Epithelial cell of proximal tubule (primary cell): ENCODE data around the gene MCFD2. TPM values are rescaled to one million over a fixed set of nuclear protein-coding genes. Genes with fewer than 3 reads are reported as not detected.

Experiments used
- DNase-seq: peaks from one replicate; pipeline ENCODE4 v3.0.0-alpha.2; 2011; ENCODE audit warnings: low read depth
- H3K4me3 ChIP-seq: 2 replicates; pipeline ENCODE4 v1.5.1; 2011; ENCODE audit warnings: low read depth, mild to moderate bottlenecking, low read length
- CTCF ChIP-seq: conservative IDR thresholded peaks from 2 replicates; pipeline ENCODE4 v1.5.1; 2012; ENCODE audit warnings: low read depth, mild to moderate bottlenecking, low read length
- total RNA-seq: library from RNA; depleted of rRNA; stranded (reverse); fragments of >200 nt; gene quantifications from 2 replicates; pipeline ENCODE4 v1.2.3, GENCODE V29; 2015

MCFD2 gene
- total RNA-seq, 1 donor from 2014 or later: 36.3 TPM

GRCh38 chr2:46958431-46959017 lies 42.9 kb upstream of the MCFD2 start:
- DNase-seq: no peak
- TF ChIP-seq CTCF: no peak
- no peak overlapping the region for H3K4me3 ChIP-seq

- H3K4me3 ChIP-seq: no peak overlapping the region
Measured at GRCh38 chr2:46956981-46957531, 41.5 kb upstream of the MCFD2 start.

GRCh38 chr2:46955764-46956163 lies 40.2 kb upstream of the MCFD2 start:
- no peak overlapping the region for H3K4me3 ChIP-seq
- TF ChIP-seq CTCF: no peak
- DNase-seq: no peak

More at GRCh38 chr2:46956981-46957531, 41.5 kb upstream of the MCFD2 start:
- no peak for TF ChIP-seq CTCF
- no peak for DNase-seq

- TF ChIP-seq CTCF: no peak
- DNase-seq: peak; percentile 78
Measured at GRCh38 chr2:46954951-46955571, 39.5 kb upstream of the MCFD2 start.

GRCh38 chr2:46952171-46952570 lies 36.6 kb upstream of the MCFD2 start:
- DNase-seq: no peak
- no peak for TF ChIP-seq CTCF
- no peak overlapping the region for H3K4me3 ChIP-seq

More at GRCh38 chr2:46954951-46955571, 39.5 kb upstream of the MCFD2 start:
- peak overlapping the region; percentile 1 for H3K4me3 ChIP-seq

GRCh38 chr2:46951290-46952064 lies 35.9 kb upstream of the MCFD2 start:
- no peak overlapping the region for H3K4me3 ChIP-seq
- no peak for TF ChIP-seq CTCF
- no peak for DNase-seq
